ENCODE data around the gene FAF1. TPM values are rescaled to one million over a fixed set of nuclear protein-coding genes. Genes with fewer than 3 reads are reported as not detected.

The FAF1 gene
- total RNA-seq, 1 experiment from 2014 or later: 14.7 TPM

DNA sequence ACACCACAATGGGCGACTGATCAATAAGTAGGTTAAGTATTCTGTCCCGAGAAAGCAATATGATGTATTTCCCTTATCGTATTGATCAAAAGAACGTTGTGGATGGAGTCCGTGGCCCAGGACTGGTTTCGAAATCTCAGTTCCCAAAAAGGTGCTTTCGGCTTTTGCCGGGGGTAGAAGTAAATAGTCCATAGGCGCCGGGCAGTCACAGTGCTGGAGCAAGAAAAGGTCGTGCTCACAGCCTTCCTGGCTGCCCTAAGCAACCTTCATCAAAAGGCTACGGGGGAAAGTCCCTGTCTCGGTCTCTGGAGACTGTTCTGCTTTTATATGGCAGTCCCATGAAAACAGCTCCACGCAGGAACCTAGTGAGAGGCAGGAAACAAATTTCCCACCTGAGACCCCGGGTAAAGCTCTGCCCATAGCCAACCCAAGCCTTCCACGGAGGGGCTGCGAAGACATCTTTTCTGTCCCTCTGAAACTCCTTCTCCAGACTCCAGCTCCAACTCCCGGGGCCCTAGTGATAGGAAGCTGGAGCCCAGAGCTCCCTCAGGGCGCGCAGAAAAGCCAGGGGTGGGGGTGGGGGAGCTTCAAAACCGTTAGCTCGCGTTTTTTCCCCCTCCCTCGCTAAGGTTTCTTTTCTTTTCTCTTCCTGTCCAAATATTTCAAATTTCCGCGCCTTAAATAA, 17.0 kb upstream of the FAF1 start:
- Histone ChIP-seq H3K79me2 (ENCODE audit: low read length) (peaks cover 87% of the 10 kb centered on the region), H3K27ac (ENCODE audit: low read length) (peak overlapping the region; percentile 62)
- TSS peak; percentile 54 for BruUV-seq (replicated peaks)

DNA sequence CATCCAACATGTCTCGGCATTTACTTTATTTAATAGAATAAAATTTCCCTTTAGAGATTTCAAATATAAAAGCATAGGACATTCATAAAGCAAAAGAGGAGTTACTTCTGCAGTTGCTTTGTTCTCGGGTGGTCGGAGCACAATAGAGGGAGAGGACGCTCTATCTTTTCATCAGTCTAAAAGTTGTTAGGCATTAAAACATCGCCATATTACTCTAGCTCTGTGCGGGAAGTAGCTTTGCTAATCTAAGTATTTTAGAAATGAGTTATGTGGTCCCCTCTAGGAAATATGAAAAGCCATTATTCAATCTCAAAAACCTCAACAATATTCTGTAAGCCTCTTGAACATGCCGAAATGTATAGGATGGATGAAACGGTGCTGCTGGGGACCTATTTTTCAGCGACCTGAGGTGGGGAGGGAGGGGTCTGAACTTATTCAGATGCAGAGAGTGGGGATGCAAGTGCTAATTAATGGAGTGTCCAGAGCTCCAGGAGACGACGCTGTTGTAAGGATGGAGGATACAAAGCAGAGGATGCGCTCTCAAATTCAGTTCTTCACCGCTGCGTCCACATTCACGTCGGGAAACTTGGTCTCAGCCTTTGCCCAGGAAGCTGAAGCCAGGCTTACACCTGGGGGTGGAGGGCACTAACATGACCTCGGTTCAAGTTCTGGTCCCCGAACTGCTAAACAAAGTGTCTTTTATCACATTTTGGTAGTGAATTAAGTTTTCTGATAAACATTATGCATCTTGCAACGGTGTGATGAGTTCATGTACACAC, 16.2 kb upstream of the FAF1 start:
- BruUV-seq (replicated peaks): no TSS peak
- H3K9ac ChIP-seq (ENCODE audit: low read length): peak overlapping the region; percentile 87
- no peaks in the 10 kb centered on the region for H3K36me3 ChIP-seq (ENCODE audit: low read depth, low read length)
- no peaks in the 10 kb centered on the region for H3F3A ChIP-seq (ENCODE audit: low read length, unreplicated experiment)
- H3K9me3 ChIP-seq (ENCODE audit: low read length): no peaks in the 10 kb centered on the region
- H3K27ac ChIP-seq (ENCODE audit: low read length): peak overlapping the region; percentile 62
- H3K4me2 ChIP-seq (ENCODE audit: low read length): peak overlapping the region; percentile 90
- TF ChIP-seq, protein P1, sequence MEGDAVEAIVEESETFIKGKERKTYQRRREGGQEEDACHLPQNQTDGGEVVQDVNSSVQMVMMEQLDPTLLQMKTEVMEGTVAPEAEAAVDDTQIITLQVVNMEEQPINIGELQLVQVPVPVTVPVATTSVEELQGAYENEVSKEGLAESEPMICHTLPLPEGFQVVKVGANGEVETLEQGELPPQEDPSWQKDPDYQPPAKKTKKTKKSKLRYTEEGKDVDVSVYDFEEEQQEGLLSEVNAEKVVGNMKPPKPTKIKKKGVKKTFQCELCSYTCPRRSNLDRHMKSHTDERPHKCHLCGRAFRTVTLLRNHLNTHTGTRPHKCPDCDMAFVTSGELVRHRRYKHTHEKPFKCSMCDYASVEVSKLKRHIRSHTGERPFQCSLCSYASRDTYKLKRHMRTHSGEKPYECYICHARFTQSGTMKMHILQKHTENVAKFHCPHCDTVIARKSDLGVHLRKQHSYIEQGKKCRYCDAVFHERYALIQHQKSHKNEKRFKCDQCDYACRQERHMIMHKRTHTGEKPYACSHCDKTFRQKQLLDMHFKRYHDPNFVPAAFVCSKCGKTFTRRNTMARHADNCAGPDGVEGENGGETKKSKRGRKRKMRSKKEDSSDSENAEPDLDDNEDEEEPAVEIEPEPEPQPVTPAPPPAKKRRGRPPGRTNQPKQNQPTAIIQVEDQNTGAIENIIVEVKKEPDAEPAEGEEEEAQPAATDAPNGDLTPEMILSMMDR (conservative IDR thresholded peaks at IDR 0.05; ENCODE audit: low read depth, low read length): no peak
- TF ChIP-seq EZH2 (IDR thresholded peaks at IDR 0.05; ENCODE audit: low read length, unreplicated experiment) (no peak), EZH2phosphoT487 (IDR thresholded peaks at IDR 0.05; ENCODE audit: borderline replicate concordance, low read length) (no peak)
- H3K79me2 ChIP-seq (ENCODE audit: low read length): peaks cover 87% of the 10 kb centered on the region
- H3K4me1 ChIP-seq (ENCODE audit: insufficient read depth, low read length): peaks cover 43% of the 10 kb centered on the region
- peak overlapping the region; percentile 72 for H2AFZ ChIP-seq (ENCODE audit: low read length)
- peak overlapping the region; percentile 85 for H3K4me3 ChIP-seq (ENCODE audit: low read length)
- ChIA-PET CTCF (interaction anchor here (1.6 kb wide), 1 partner anchor 103 kb away, joined by 4 read pairs; no protein-coding TSS in a partner anchor), POLR2A (ENCODE audit: unreplicated experiment) (no interaction called here)
- peak; percentile 4 for ATAC-seq
- no peaks in the 10 kb centered on the region; the same call in 1 of the 2 replicates for H4K20me1 ChIP-seq (ENCODE audit: low read length)
- intact Hi-C loops (cut with micrococcal nuclease): loop anchor here (2.0 kb wide), 1 partner anchor 87 kb away; no protein-coding TSS in a partner anchor
- no peaks in the 10 kb centered on the region for H3K27me3 ChIP-seq (ENCODE audit: low read length)
- no peaks in the 10 kb centered on the region for H3K9me2 ChIP-seq (replicated peaks; ENCODE audit: low read length)
- DNase-seq: peak; percentile 52

More for the DNA sequence above, 17.0 kb upstream of the FAF1 start:
- TF ChIP-seq, protein P1 (conservative IDR thresholded peaks at IDR 0.05; ENCODE audit: low read depth, low read length): no peak
- TF ChIP-seq EZH2 (IDR thresholded peaks at IDR 0.05; ENCODE audit: low read length, unreplicated experiment) (no peak), EZH2phosphoT487 (IDR thresholded peaks at IDR 0.05; ENCODE audit: borderline replicate concordance, low read length) (no peak)
- Histone ChIP-seq H3K9me2 (replicated peaks; ENCODE audit: low read length) (no peaks in the 10 kb centered on the region), H3K36me3 (ENCODE audit: low read depth, low read length) (no peaks in the 10 kb centered on the region), H3K4me2 (ENCODE audit: low read length) (peak overlapping the region; percentile 90), H4K20me1 (ENCODE audit: low read length) (no peaks in the 10 kb centered on the region), H3K9me3 (ENCODE audit: low read length) (no peaks in the 10 kb centered on the region), H3K4me1 (ENCODE audit: insufficient read depth, low read length) (peaks cover 48% of the 10 kb centered on the region), H3F3A (ENCODE audit: low read length, unreplicated experiment) (no peaks in the 10 kb centered on the region), H3K27me3 (ENCODE audit: low read length) (no peaks in the 10 kb centered on the region), H3K4me3 (ENCODE audit: low read length) (peak overlapping the region; percentile 85), H3K9ac (ENCODE audit: low read length) (peak overlapping the region; percentile 87), H2AFZ (ENCODE audit: low read length) (peak overlapping the region; percentile 72)
- DNase-seq (peak; percentile 52), ATAC-seq (peak; percentile 21)
- ChIA-PET POLR2A (ENCODE audit: unreplicated experiment) (no interaction called here), CTCF (no interaction called here)
- intact Hi-C loops (cut with micrococcal nuclease): loop anchor here (2.0 kb wide), 1 partner anchor 86 kb away; no protein-coding TSS in a partner anchor

Measured in PC-3 (cell line).